H1 (cell line): Measurements from ENCODE around the gene COL8A1.

Experiments
- CBX8 ChIP-seq: fragments of 300-800, 300-1000 bp; sonication (generic); IDR thresholded peaks from 2 replicates; pipeline ENCODE4 v1.7.1; 2016; ENCODE audit warnings: low read depth, low read length, borderline replicate concordance
- CHD2 ChIP-seq: IDR thresholded peaks from 2 replicates; pipeline ENCODE4 v1.6.1; 2012; ENCODE audit warnings: low read length, improper control_type of control experiment
- CTCF ChIP-seq, 3 experiments: IDR thresholded peaks; 1 replicate in 2 of 3; 2 replicates in 1 of 3; pipeline versions ENCODE4 v1.5.1 to v1.6.1; 2011; ENCODE audit warnings: low read length in 3 of 3, mild to moderate bottlenecking in 3 of 3, inconsistent platforms in 2 of 3, low read depth in 1 of 3, moderate library complexity in 1 of 3; ENCODE audit not compliant: insufficient read depth in 1 of 3; ENCODE audit errors: control extremely low read depth in 1 of 3
- GABPA ChIP-seq: IDR thresholded peaks from 2 replicates; pipeline ENCODE4 v1.6.1; 2011; ENCODE audit warnings: mild to moderate bottlenecking, low read length, moderate library complexity, borderline replicate concordance; ENCODE audit not compliant: insufficient read depth
- KDM1A ChIP-seq: fragments of 200-600, 300-600 bp; sonication (generic); IDR thresholded peaks from 2 replicates; pipeline ENCODE4 v1.7.1; 2016; ENCODE audit warnings: mild to moderate bottlenecking, low read length, borderline replicate concordance
- NRF1 ChIP-seq: IDR thresholded peaks from 2 replicates; pipeline ENCODE4 v1.6.1; 2011; ENCODE audit warnings: mild to moderate bottlenecking, low read depth, low read length, improper control_type of control experiment
- POLR2A ChIP-seq, 2 experiments: IDR thresholded peaks; 1 replicate in 1 of 2; 2 replicates in 1 of 2; pipeline ENCODE4 v1.6.1; 2011; ENCODE audit warnings: low read depth in 2 of 2, low read length in 2 of 2, mild to moderate bottlenecking in 2 of 2; ENCODE audit errors: control extremely low read depth in 1 of 2
- POLR2AphosphoS5 ChIP-seq: IDR thresholded peaks from 2 replicates; pipeline ENCODE4 v1.6.1; 2011; ENCODE audit warnings: low read depth, low read length
- RAD21 ChIP-seq, 2 experiments: IDR thresholded peaks in 1 of 2; conservative IDR thresholded peaks in 1 of 2; 2 replicates each; pipeline ENCODE4 v1.6.1; 2011; ENCODE audit warnings: low read depth in 2 of 2, low read length in 2 of 2, improper control_type of control experiment in 1 of 2, inconsistent platforms in 1 of 2, mild to moderate bottlenecking in 1 of 2, moderate library complexity in 1 of 2
- RFX5 ChIP-seq: IDR thresholded peaks from 2 replicates; pipeline ENCODE4 v1.6.1; 2011; ENCODE audit warnings: low read depth, low read length, improper control_type of control experiment, borderline replicate concordance
- SIN3A ChIP-seq, 2 experiments: IDR thresholded peaks in 1 of 2; conservative IDR thresholded peaks in 1 of 2; 2 replicates each; pipeline ENCODE4 v1.6.1; 2011 to 2012; ENCODE audit warnings: low read length in 2 of 2, improper control_type of control experiment in 1 of 2, low read depth in 1 of 2, mild to moderate bottlenecking in 1 of 2
- TF ChIP-seq, protein P1 (sequence below): IDR thresholded peaks from 2 replicates; pipeline ENCODE4 v1.6.1; 2012; ENCODE audit warnings: inconsistent platforms

DNA sequence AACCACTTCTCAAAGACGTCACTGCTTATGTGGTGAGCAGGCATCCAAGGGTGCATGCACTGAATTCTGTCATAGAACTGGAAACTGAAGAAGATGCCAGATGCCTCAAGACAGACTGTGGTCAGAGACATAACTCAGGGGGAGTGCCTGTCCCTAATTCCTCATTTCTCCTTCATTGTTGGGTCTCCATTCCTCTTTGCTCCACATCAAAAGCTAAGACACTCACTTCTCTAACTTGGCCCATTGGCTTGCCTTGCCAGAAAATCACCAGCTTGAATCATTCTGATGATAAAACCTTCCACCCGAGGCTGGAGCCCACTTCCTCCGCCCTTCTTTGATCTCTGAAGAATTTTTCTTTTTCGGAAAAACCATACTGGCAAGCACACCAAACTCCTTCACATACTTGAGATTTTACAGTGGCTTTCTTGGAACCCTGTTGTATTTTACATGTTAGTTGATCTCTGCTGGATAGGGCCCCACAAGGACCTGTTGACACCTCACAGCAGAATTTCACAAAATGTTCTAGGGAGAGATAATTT lies 69.9 kb downstream of the COL8A1 start:
- TF ChIP-seq GABPA (no peak), RFX5 (no peak), CTCF (IDR thresholded peaks at IDR 0.05; ENCODE audit: control extremely low read depth in 1 of 3, insufficient read depth in 1 of 3, low read depth in 1 of 3, low read length in 3 of 3) (no peak), POLR2AphosphoS5 (no peak), POLR2A (IDR thresholded peaks at IDR 0.05; ENCODE audit: control extremely low read depth in 1 of 2, low read depth in 2 of 2, low read length in 2 of 2) (no peak), KDM1A (no peak), CBX8 (no peak), NRF1 (no peak), RAD21 (IDR thresholded peaks at IDR 0.05 in 1 of 2, conservative IDR thresholded peaks at IDR 0.05 in 1 of 2; ENCODE audit: low read depth in 2 of 2, low read length in 2 of 2) (no peak), CHD2 (no peak), SIN3A (conservative IDR thresholded peaks at IDR 0.05 in 1 of 2, IDR thresholded peaks at IDR 0.05 in 1 of 2; ENCODE audit: low read depth in 1 of 2, low read length in 2 of 2) (no peak)
- TF ChIP-seq, protein P1, sequence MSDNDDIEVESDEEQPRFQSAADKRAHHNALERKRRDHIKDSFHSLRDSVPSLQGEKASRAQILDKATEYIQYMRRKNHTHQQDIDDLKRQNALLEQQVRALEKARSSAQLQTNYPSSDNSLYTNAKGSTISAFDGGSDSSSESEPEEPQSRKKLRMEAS: no peak
